CD4-positive, alpha-beta T cell treated with Interleukin-1 beta for 1 hour (primary cell): ENCODE measurements around the gene SLC2A14.
"Not testable (repeated sequence)": the region's sequence is repeated elsewhere in the genome, so short reads cannot be mapped to it uniquely, and the experiment has no call there.

ENCODE experiments used
- DNase-seq, 2 donors: peaks; one replicate each; pipeline ENCODE4 v3.0.0-alpha.2; 2020 to 2022

SLC2A14 gene

GRCh38 chr12:7833201-7833600, 39.5 kb downstream of the SLC2A14 start:
- DNase-seq = not testable (repeated sequence)

- peak; percentile 36 to 49 for DNase-seq
These were observed 40.5 kb downstream of the SLC2A14 start for GRCh38 chr12:7832059-7832696.

- not testable (repeated sequence) for DNase-seq
These were observed 43.0 kb downstream of the SLC2A14 start for GRCh38 chr12:7829737-7830136.

GRCh38 chr12:7825754-7826153, 47.0 kb downstream of the SLC2A14 start:
- not testable (repeated sequence) for DNase-seq

GRCh38 chr12:7806863-7807487, 65.7 kb downstream of the SLC2A14 start:
- peak; percentile 42 to 58 for DNase-seq

GRCh38 chr12:7806319-7806718, 66.4 kb downstream of the SLC2A14 start:
- not testable (repeated sequence) for DNase-seq

GRCh38 chr12:7801460-7801859, 71.3 kb downstream of the SLC2A14 start:
- DNase-seq = no peak

- not testable (repeated sequence) for DNase-seq
These were observed 73.9 kb downstream of the SLC2A14 start for GRCh38 chr12:7798750-7799308.

- no peak for DNase-seq
These were observed 74.9 kb downstream of the SLC2A14 start for GRCh38 chr12:7797698-7798398.

- not testable (repeated sequence) for DNase-seq
These were observed 75.4 kb downstream of the SLC2A14 start for GRCh38 chr12:7797269-7797668.

- no peak for DNase-seq
These were observed 79.5 kb downstream of the SLC2A14 start for GRCh38 chr12:7793211-7793610.

- not testable (repeated sequence) for DNase-seq
These were observed 83.7 kb downstream of the SLC2A14 start, which contains the start of gene NANOG for GRCh38 chr12:7788884-7789528. Gene NANOG, plus strand, starts transcription at chr12:7789402. Its CDS starts 213 bp downstream, at chr12:7789615.

- DNase-seq = no peak
These were observed 84.4 kb downstream of the SLC2A14 start for GRCh38 chr12:7788294-7788660.

- no peak for DNase-seq
These were observed 85.0 kb downstream of the SLC2A14 start for GRCh38 chr12:7787574-7788293.

- DNase-seq = no peak
These were observed 88.0 kb downstream of the SLC2A14 start for GRCh38 chr12:7784701-7785100.

GRCh38 chr12:7783433-7783832, 89.3 kb downstream of the SLC2A14 start:
- not testable (repeated sequence) for DNase-seq

GRCh38 chr12:7782055-7782454, 90.7 kb downstream of the SLC2A14 start:
- no peak for DNase-seq

- no peak for DNase-seq
These were observed 91.4 kb downstream of the SLC2A14 start for GRCh38 chr12:7781274-7781673.

GRCh38 chr12:7769999-7770398, 102.7 kb downstream of the SLC2A14 start:
- no peak for DNase-seq
